GM21737 (cell line): Measurements from ENCODE around the gene RNF208.
"Not testable (repeated sequence)": the region's sequence is repeated elsewhere in the genome, so short reads cannot be mapped to it uniquely, and the experiment has no call there.

Experiments
- ATAC-seq: cut with Tn5 transposase; IDR thresholded peaks from one replicate; pipeline ENCODE4 v1.9.1; 2021; ENCODE audit warnings: mild to moderate bottlenecking, moderate library complexity; ENCODE audit not compliant: unreplicated experiment

RNF208 gene

DNA sequence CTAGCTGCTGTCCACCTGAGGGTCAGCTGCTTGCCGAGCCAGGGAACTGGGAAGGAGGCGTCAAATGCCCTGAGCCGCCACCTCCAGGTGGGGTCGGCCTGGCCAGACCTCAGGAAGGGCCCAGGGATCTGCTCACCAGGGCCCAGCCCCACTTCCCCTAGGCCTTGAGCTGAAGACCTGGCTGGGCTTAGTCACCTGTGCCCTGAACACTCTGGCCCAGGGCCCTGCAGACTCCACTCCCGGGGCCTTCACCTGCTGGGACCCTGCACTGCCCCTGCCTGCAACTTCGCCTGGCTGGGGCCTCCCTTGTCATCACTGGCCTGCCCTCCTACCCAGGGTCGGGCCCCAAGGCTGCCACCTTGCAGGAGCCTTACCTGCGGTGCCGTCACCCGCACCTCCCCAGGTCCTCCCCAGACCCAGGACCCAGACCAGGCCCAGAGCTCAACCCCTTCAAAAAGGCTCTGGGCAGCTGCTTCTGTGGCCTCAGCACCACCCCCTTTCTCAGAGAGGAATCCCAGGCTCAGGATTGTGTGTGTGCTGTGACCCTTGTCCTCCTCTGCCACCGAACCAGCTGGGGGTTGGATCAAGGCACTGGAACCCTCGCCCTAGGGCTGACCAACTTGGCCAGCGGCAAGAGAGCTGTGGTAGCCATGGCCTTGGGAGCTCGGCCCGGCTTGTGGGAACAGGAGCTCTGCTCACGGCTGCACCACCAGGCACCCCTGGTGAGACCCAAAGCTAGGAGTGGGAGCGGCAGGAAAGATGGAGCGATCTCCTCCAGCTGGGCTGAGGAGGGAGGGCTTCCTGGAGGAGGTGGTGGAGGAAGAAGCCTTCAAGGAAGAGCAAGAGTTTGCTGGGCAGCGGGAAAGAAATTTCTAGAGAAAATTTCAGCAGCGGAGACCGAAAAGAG, 31.9 kb upstream of the RNF208 start:
- ATAC-seq = no peak

DNA sequence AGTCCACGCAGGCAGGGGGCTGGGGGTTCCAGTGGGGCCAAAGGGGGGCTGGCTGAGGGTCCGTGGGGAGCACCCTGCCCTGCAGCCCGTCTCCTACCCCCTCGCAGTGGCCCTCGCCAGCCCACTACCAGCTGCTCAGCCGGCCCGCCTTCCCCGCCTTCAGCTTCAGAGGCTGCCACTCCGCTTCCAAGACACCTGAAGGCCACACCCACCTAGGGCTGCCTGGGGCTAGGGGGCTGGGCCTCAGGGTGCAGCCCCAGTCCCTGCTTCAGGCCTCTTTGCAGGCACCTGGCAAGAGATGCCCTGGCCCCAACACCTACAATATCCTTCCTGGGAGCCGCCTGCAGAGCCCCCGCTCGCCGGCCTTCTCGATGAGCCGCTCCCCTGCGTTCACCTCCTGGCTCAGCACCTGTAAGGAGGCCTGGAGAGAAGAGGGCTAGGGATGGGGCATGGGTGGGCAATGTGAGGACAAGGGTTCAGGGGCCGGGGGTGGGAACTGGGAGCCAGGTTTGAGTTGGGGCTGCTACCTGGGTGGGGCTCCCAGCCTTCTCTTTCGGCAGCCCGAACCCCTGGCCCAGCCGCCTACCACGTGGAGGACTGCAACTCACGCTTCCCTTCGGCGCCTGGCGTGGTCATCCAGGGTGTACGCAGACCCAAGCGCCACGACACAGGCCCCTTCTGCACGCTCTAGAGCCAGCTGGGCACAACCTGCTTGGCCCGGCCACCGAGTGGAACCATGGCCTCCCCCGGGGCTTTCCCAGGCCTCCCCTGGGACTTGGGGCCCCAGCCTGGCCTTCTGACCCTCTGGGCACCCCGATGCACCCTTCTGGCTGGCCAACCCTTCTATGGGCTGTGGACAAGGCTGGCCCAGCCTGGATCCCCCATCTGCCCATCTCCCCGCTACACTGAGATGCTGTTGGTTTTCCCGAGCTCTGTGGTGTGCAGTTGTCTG, 30.8 kb upstream of the RNF208 start:
- no peak for ATAC-seq

GRCh38 chr9:137251490-137252268, 29.6 kb upstream of the RNF208 start:
- ATAC-seq = no peak

DNA sequence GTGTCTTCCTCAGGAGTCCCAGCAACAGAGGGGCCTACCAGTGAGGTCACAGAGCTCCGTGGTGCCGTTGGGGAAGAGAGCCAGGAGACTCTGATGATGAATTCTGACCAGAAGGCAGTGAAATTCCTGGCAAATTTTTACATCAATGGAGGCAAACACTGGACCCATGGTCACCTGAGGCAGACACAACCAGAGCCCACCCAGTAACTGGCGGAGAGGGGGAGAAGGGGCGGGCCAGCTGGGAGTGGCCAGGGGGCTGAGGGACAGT, 29.1 kb upstream of the RNF208 start, which contains the start of gene STPG3:
Gene STPG3 (plus strand): TSS at position 93 of the 268 bp plus-strand sequence. CDS start 1 bp downstream, at position 94.
- no peak for ATAC-seq

DNA sequence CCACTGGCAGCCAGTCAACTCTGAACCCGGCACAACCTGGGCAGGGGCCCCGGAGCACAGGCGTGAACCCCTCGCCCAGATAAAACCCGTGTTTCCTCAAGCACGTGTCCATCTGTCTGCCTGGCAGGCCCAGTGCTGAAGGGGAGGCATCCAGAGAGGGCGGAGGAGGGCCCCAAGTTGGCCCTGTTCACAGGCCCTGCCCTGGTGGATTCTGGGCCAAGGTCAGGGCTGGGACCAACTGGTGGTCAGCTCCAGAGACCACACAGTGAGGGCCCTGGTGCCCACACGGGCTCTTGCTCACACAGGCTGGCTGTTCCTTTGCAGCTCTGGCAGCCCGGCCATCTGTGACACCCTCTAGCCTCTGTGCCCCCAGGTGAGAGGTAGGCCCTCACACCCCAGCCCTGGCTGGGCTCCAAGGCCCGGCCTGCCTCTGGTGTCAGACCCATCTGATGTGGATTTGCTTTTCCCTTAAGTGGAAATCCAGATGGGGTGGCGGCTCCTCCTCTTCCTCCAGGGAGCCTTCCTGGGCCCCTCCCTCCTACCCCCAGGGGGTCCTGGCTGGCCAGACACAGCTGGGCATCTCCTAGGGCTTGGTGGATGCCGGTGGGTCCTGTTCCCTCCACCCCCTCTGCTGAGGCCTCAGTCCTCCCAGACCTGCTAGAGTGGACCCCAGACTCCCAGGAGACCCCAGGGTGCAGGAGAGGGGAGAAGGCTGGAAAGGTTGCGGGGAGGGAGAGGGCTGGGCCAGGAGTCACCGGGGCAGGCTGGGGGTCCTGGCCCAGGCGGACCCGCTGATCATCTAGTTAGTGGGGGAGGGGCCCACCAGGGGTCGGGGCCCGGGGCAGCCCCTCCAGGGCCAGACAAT, 28.5 kb upstream of the RNF208 start:
- ATAC-seq = no peak

DNA sequence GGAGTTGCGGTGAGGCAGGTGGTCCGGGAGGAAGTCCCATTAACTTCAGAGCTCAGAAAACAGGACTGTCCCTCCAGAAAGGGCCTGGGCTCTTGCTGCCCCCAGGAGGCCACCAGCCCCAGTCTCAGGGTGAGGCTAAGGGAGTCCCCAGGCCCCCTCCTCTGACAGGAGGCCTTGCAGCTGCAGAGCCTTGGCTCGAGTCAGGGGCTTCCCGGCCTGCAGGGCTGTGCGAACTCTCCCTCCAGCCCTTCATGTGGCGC, 25.8 kb upstream of the RNF208 start:
- ATAC-seq = no peak

DNA sequence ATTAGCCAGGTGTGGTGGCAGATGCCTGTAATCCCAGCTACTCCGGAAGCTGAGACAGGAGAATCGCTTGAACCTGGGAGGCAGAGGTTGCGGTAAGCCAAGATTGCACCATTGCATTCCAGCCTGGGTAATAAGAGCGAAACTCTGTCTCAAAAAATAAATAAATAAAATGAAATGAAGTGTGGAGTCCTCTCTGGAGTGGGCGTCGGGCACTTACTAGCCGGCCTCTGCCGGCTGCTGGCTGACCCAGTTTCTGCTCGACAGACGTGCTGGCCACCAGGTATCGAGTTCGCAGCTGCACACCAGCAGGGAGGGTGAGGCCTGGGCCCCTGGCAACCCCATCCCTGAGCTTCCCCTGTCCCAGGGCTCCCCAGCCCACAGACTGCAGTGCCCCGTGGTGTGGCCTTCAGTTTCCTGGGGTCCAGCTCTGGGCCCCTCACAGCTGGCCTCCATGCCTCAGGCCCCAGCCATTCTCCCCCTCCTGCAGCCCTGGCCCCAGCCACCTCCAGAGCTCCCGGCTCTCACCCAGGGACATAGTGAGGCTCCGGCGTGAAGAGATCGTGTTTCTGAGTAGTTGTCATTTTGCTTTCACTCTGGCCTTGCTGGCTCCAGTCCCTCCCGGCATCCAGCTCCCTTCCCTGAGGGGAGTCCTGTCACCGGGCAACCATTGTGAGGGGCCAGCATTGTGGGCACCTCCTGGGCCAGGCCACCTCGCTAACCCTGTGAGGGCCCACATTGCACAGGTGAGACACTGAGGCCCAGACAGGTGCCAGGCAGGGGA, 25.3 kb upstream of the RNF208 start:
- ATAC-seq = no peak

GRCh38 chr9:137245450-137246421, 23.7 kb upstream of the RNF208 start:
- no peak for ATAC-seq

DNA sequence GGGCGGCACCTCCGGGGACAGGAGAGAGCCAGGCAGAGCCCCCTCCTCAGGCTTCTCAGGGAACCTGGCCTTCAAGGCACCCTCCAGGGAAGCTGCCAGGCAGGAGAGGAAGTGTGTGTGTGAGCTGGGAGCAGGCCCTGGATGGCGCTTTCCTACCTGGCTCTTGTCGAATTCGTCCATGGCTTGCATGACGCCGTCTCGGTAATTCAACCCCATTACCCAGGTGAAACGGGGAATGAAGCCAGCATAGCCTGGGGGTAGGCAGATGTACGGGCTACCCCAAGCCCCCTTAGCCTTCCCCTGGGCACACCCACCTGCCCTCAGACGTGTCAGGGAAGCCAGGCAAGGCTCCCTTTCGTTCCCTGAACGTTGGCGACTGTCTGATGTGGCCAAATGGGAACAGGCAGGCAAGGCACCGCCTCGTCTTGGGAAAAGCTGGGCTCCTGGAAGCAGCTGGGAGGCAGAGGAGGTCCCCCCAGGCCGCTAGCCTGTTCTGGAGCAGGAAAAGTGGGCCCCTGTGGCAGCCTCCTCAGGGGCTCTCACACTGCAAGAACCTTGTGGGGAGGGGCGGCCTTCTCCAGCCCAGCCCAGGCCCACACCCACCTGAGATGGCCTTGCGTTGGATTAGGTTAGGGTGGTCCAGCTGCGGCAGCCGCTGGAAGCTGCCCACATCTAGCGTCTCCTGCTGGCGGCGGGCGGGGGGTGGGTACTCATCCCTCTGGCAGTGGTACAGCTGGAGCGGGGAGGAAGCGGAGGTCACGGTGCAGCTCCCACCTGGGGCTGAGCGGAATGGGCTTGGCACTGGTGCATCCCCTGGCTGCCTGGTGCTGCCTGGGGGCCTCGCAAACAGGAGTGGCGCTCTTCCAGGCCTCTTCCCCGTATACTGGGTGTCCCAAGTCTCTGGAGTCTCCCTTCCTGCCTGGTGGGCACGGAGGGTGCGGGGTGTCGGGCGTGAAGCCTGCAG, 22.7 kb upstream of the RNF208 start:
- no peak for ATAC-seq

GRCh38 chr9:137243626-137244485, 21.8 kb upstream of the RNF208 start:
- no peak for ATAC-seq

DNA sequence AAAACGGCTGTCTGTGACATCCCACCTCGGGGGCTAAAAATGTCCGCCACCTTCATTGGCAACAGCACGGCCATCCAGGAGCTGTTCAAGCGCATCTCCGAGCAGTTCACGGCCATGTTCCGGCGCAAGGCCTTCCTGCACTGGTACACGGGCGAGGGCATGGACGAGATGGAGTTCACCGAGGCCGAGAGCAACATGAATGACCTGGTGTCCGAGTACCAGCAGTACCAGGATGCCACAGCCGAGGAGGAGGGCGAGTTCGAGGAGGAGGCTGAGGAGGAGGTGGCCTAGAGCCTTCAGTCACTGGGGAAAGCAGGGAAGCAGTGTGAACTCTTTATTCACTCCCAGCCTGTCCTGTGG, 21.2 kb upstream of the RNF208 start:
- ATAC-seq = not testable (repeated sequence)

DNA sequence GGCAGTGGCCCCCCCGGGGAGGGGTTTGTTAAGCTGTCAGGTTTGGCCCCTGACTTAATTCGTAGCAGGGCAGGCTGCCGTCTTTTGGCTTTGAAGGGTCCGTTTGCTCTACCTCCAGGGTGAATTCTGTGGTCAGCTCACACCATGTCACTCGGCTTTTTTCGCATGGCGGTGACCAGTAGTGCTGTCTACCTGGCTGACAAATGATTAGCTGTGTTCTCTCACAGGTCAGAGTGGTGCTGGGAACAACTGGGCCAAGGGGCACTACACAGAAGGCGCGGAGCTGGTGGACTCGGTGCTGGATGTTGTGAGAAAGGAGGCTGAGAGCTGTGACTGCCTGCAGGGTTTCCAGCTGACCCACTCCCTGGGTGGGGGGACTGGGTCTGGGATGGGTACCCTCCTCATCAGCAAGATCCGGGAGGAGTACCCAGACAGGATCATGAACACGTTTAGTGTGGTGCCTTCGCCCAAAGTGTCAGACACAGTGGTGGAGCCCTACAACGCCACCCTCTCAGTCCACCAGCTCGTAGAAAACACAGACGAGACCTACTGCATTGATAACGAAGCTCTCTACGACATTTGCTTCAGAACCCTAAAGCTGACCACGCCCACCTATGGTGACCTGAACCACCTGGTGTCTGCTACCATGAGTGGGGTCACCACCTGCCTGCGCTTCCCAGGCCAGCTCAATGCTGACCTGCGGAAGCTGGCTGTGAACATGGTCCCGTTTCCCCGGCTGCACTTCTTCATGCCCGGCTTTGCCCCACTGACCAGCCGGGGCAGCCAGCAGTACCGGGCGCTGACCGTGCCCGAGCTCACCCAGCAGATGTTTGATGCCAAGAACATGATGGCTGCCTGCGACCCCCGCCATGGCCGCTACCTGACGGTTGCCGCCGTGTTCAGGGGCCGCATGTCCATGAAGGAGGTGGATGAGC, 20.5 kb upstream of the RNF208 start:
- no peak for ATAC-seq

- no peak for ATAC-seq
Observed at GRCh38 chr9:137241490-137242268, 19.6 kb upstream of the RNF208 start.

DNA sequence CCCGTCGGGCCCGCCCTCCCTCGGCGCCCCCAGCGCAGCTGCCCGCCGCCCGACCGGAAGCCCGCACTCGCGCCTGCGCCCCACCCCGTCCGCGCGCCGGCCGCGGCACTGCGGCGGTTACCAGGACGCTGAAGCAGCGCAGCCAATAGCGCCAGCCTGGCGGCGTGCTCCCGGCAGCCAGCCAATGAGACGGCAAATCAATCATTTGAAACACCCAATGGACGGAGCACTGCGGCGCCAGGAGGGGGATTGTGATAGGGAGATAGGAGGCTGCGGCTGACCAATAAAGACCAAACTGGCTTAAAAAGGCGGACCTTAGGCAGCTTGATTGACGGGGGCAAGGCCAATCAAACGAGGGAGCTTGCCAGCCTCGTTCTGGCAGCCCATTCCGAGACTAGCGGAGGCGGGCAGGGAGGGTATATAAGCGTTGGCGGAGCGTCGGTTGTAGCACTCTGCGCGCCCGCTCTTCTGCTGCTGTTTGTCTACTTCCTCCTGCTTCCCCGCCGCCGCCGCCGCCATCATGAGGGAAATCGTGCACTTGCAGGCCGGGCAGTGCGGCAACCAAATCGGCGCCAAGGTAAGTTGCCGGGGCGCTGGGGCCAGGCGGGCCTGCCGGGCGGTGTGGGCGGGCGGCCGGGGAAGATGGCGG, 18.9 kb upstream of the RNF208 start, which contains the start of gene TUBB4B:
Gene TUBB4B (plus strand): TSS at position 447 of the 649 bp plus-strand sequence. CDS start 74 bp downstream, at position 521.
- peak; percentile 62 for ATAC-seq
